A673 (cell line): ENCODE data around the gene ZSWIM3. TPM values are rescaled to one million over a fixed set of nuclear protein-coding genes. Genes with fewer than 3 reads are reported as not detected.

Experiments used
- BruUV-seq: library from RNA; stranded (reverse); fragments of 400-500 nt; replicated peaks from 2 replicates; lab custom pipeline; 2021; lab: Mats Ljungman, UMichigan
- CTCF ChIA-PET: fragments of 300-600 bp; sonication (Branson Sonifier 250); formaldehyde crosslinking; loops from one replicate; lab custom pipeline; 2022; ENCODE audit warnings: antibody characterized with exemption; lab: Charles Lee
- POLR2A ChIA-PET: fragments of 300-600 bp; sonication (Branson Sonifier 250); formaldehyde crosslinking; loops from one replicate; lab custom pipeline; 2022; ENCODE audit warnings: antibody characterized with exemption; ENCODE audit not compliant: low non-redundant PET; lab: Charles Lee
- DNase-seq: peaks from one replicate; pipeline ENCODE4 v3.0.0-alpha.2; 2015; ENCODE audit warnings: low spot score
- H3K27ac ChIP-seq: fragments of 200-600 bp; sonication (generic); 2 replicates; pipeline ENCODE4 v1.5.1; 2016; ENCODE audit warnings: mixed run types, low read depth, mild to moderate bottlenecking, mixed read lengths, antibody characterized with exemption, low read length; ENCODE audit not compliant: poor library complexity, severe bottlenecking
- H3K27me3 ChIP-seq: fragments of 200-600 bp; sonication (generic); replicated peaks from 2 replicates; pipeline ENCODE4 v1.6.1; 2017; ENCODE audit warnings: mixed run types, low read depth, mild to moderate bottlenecking, mixed read lengths, antibody characterized with exemption, low read length; ENCODE audit not compliant: insufficient read depth, poor library complexity
- H3K36me3 ChIP-seq: fragments of 200-600 bp; sonication (generic); 2 replicates; pipeline ENCODE4 v1.6.1; 2016; ENCODE audit warnings: mixed run types, mild to moderate bottlenecking, mixed read lengths, antibody characterized with exemption, low read length; ENCODE audit not compliant: insufficient read depth, poor library complexity, severe bottlenecking
- H3K4me1 ChIP-seq: fragments of 200-600 bp; sonication (generic); 2 replicates; pipeline ENCODE4 v1.6.1; 2017; ENCODE audit warnings: mixed run types, mild to moderate bottlenecking, mixed read lengths, antibody characterized with exemption, low read length; ENCODE audit not compliant: insufficient read depth, poor library complexity, severe bottlenecking
- H3K4me3 ChIP-seq: fragments of 200-600 bp; sonication (generic); 2 replicates; pipeline ENCODE4 v1.5.1; 2016; ENCODE audit warnings: low read depth, mixed run types, mild to moderate bottlenecking, mixed read lengths, low read length; ENCODE audit not compliant: poor library complexity, severe bottlenecking
- H3K9me3 ChIP-seq: fragments of 200-600 bp; sonication (generic); 2 replicates; pipeline ENCODE4 v1.6.1; 2016; ENCODE audit warnings: mixed run types, low read depth, mild to moderate bottlenecking, mixed read lengths, antibody characterized with exemption, low read length; ENCODE audit not compliant: poor library complexity, severe bottlenecking
- EZH2 ChIP-seq: fragments of 200-600 bp; sonication (generic); IDR thresholded peaks from 2 replicates; pipeline ENCODE4 v1.6.1; 2017; ENCODE audit warnings: borderline replicate concordance, low read depth, mild to moderate bottlenecking, mixed read lengths, antibody characterized with exemption, low read length; ENCODE audit not compliant: poor library complexity, severe bottlenecking
- intact Hi-C: fragments of 100-400 bp; cut with micrococcal nuclease; formaldehyde crosslinking; loops from one replicate; pipeline ENCODE4 v1.10.0; 2022; ENCODE audit not compliant: unreplicated experiment
- total RNA-seq: library from RNA; stranded (reverse); gene quantifications from 2 replicates; pipeline ENCODE4 v1.2.3, GENCODE V29; 2021
- TF ChIP-seq, protein P1 (sequence below): fragments of 300-800, 200-600 bp; sonication (generic); conservative IDR thresholded peaks from 2 replicates; pipeline ENCODE4 v1.5.1; 2017; ENCODE audit warnings: low read depth, mild to moderate bottlenecking, antibody characterized with exemption, low read length, moderate library complexity, mixed read lengths

Gene ZSWIM3
- total RNA-seq, 1 experiment from 2014 or later = 2.6 TPM

DNA sequence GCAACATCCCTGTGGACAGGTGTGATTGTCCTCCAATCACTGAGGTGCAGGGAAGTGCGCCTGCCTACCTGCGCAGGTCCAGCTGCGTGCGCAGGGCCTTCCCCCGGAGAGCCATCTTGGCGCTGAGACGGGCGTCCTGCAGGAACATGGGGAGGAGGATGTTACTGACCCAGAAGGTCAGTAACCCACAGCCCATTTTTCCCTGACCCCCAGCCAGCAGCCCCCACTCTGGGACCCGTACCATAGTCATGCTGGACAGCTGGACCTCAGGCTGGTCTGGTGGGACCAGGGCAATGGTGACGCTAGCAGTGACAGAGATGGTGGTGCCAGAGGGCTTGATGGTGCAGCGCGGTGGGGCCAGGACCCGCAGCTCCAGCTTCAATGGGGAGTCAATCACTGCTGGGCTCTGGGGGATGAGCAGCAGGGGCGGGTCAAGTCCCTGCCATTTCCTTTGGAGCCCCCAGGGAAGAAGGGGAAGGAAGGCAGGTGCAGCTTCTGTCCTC lies 44.8 kb downstream of the ZSWIM3 start:
- DNase-seq = no peak
- no peak overlapping the region for H3K4me3 ChIP-seq
- H3K4me1 ChIP-seq = no peaks in the 10 kb centered on the region
- no peaks in the 10 kb centered on the region for H3K27me3 ChIP-seq
- H3K36me3 ChIP-seq = peaks cover 51% of the 10 kb centered on the region
- ChIA-PET CTCF (no interaction called here), POLR2A (no interaction called here)
- TF ChIP-seq, protein P1, sequence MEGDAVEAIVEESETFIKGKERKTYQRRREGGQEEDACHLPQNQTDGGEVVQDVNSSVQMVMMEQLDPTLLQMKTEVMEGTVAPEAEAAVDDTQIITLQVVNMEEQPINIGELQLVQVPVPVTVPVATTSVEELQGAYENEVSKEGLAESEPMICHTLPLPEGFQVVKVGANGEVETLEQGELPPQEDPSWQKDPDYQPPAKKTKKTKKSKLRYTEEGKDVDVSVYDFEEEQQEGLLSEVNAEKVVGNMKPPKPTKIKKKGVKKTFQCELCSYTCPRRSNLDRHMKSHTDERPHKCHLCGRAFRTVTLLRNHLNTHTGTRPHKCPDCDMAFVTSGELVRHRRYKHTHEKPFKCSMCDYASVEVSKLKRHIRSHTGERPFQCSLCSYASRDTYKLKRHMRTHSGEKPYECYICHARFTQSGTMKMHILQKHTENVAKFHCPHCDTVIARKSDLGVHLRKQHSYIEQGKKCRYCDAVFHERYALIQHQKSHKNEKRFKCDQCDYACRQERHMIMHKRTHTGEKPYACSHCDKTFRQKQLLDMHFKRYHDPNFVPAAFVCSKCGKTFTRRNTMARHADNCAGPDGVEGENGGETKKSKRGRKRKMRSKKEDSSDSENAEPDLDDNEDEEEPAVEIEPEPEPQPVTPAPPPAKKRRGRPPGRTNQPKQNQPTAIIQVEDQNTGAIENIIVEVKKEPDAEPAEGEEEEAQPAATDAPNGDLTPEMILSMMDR = no peak
- no peak for TF ChIP-seq EZH2
- intact Hi-C loops = no loop called here
- no TSS peak for BruUV-seq
- H3K27ac ChIP-seq = no peak overlapping the region
- H3K9me3 ChIP-seq = no peaks in the 10 kb centered on the region

- no peaks in the 10 kb centered on the region for H3K4me1 ChIP-seq
- CTCF ChIA-PET = no interaction called here
- peaks cover 41% of the 10 kb centered on the region for H3K36me3 ChIP-seq
- no peak overlapping the region for H3K4me3 ChIP-seq
- no peaks in the 10 kb centered on the region for H3K9me3 ChIP-seq
- H3K27me3 ChIP-seq = no peaks in the 10 kb centered on the region
- no peak for TF ChIP-seq EZH2
- TF ChIP-seq, protein P1 = no peak
- intact Hi-C loops = no loop called here
- POLR2A ChIA-PET = interaction anchor here (0.5 kb wide), 1 partner anchor 59 kb away, joined by 3 read pairs; no protein-coding TSS in a partner anchor
- H3K27ac ChIP-seq = no peak overlapping the region
- no peak for DNase-seq
- no TSS peak for BruUV-seq
Observed at GRCh38 chr20:45904583-45905504, 47.4 kb downstream of the ZSWIM3 start.

DNA sequence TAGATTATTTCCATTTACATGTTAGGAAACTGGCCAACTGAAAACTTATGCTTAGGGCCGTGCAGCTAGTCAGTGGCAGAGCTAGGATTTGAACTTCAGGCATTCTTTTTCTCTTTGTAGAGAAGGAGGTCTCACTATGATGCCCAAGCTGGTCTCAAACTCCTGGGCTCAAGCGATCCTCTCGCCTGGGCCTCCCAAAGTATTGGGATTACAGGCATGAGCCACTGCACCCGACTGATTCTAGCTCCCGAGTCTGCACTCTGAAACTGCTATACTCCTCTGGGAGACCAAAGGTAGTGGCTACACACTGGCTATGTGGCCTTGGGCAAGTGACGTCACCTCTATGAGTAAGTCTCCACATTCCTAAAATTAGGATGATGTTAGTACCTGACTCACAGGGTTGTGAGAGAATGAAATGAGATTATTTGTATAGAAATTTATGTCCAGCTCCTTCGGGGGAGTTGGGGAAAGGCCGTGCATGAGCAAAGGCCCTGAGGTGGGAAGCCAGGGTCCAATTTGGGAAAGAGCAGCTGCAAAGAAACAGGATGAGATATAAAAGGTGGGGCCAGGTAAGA lies 48.2 kb downstream of the ZSWIM3 start:
- DNase-seq = no peak

More for the DNA sequence above, 48.2 kb downstream of the ZSWIM3 start:
- H3K9me3 ChIP-seq = no peaks in the 10 kb centered on the region
- intact Hi-C loops = no loop called here
- H3K4me1 ChIP-seq = peaks cover 3% of the 10 kb centered on the region
- CTCF ChIA-PET = no interaction called here
- TF ChIP-seq EZH2 = no peak
- TF ChIP-seq, protein P1 = no peak
- no peak overlapping the region for H3K4me3 ChIP-seq
- H3K27ac ChIP-seq = no peak overlapping the region
- H3K36me3 ChIP-seq = peaks cover 37% of the 10 kb centered on the region
- H3K27me3 ChIP-seq = no peaks in the 10 kb centered on the region
- POLR2A ChIA-PET = no interaction called here
- no TSS peak for BruUV-seq
